PC-3 (cell line): ENCODE results near the gene SRGAP1. TPM values are rescaled to one million over a fixed set of nuclear protein-coding genes. Genes with fewer than 3 reads are reported as not detected.
"Not testable (repeated sequence)": the region's sequence is repeated elsewhere in the genome, so short reads cannot be mapped to it uniquely, and the experiment has no call there.

ENCODE experiments used
- ATAC-seq: fragments of 200-7000 bp; cut with Tn5 transposase; 2 replicates; pipeline ENCODE4 v1.9.1; 2020; ENCODE audit warnings: mild to moderate bottlenecking, moderate library complexity
- BruUV-seq: library from RNA; stranded (reverse); fragments of 400-500 nt; replicated peaks from 2 replicates; lab custom pipeline; 2021; lab: Mats Ljungman, UMichigan
- CTCF ChIA-PET: fragments of 300-600 bp; sonication (Branson Sonifier 250); formaldehyde crosslinking; loops from one replicate; lab custom pipeline; 2022; ENCODE audit warnings: antibody characterized with exemption; lab: Charles Lee
- POLR2A ChIA-PET: fragments of 300-600 bp; sonication (Branson Sonifier 250); formaldehyde crosslinking; loops from one replicate; lab custom pipeline; 2022; ENCODE audit warnings: antibody characterized with exemption; ENCODE audit not compliant: unreplicated experiment; lab: Charles Lee
- DNase-seq: peaks from one replicate; pipeline ENCODE4 v3.0.0-alpha.2; 2015
- H2AFZ ChIP-seq: fragments of 300-600 bp; sonication (generic); 2 replicates; pipeline ENCODE4 v1.6.0; 2016; ENCODE audit warnings: antibody characterized with exemption, low read length
- H3F3A ChIP-seq: fragments of 300-600 bp; sonication (generic); one replicate; pipeline ENCODE4 v1.6.0; 2017; ENCODE audit warnings: antibody characterized with exemption, low read length, control low read depth, mild to moderate bottlenecking; ENCODE audit not compliant: unreplicated experiment
- H3K27ac ChIP-seq: fragments of 300-600 bp; sonication (generic); 2 replicates; pipeline ENCODE4 v1.5.1; 2016; ENCODE audit warnings: mild to moderate bottlenecking, low read length
- H3K27me3 ChIP-seq: fragments of 300-600 bp; sonication (generic); 2 replicates; pipeline ENCODE4 v1.6.1; 2016; ENCODE audit warnings: low read length, mixed read lengths
- H3K36me3 ChIP-seq: fragments of 300-600 bp; sonication (generic); 2 replicates; pipeline ENCODE4 v1.6.1; 2016; ENCODE audit warnings: low read depth, mixed run types, low read length, mixed read lengths
- H3K4me1 ChIP-seq: fragments of 300-600 bp; sonication (generic); 2 replicates; pipeline ENCODE4 v1.5.1; 2016; ENCODE audit warnings: low read length; ENCODE audit not compliant: insufficient read depth
- H3K4me2 ChIP-seq: fragments of 300-600 bp; sonication (generic); 2 replicates; pipeline ENCODE4 v1.6.0; 2016; ENCODE audit warnings: low read length
- H3K4me3 ChIP-seq: fragments of 300-600 bp; sonication (generic); 2 replicates; pipeline ENCODE4 v1.5.1; 2016; ENCODE audit warnings: mild to moderate bottlenecking, low read length, mixed read lengths
- H3K79me2 ChIP-seq: fragments of 300-600 bp; sonication (generic); 2 replicates; pipeline ENCODE4 v1.6.1; 2017; ENCODE audit warnings: low read length, mixed read lengths
- H3K9ac ChIP-seq: fragments of 300-600 bp; sonication (generic); 2 replicates; pipeline ENCODE4 v1.6.0; 2016; ENCODE audit warnings: mild to moderate bottlenecking, low read length
- H3K9me2 ChIP-seq: fragments of 300-600 bp; sonication (generic); replicated peaks from 2 replicates; pipeline ENCODE4 v1.6.1; 2016; ENCODE audit warnings: mixed run types, low read length, mixed read lengths
- H3K9me3 ChIP-seq: fragments of 300-600 bp; sonication (generic); 2 replicates; pipeline ENCODE4 v1.6.1; 2016; ENCODE audit warnings: low read length, mixed read lengths
- H4K20me1 ChIP-seq: fragments of 300-600 bp; sonication (generic); 2 replicates; pipeline ENCODE4 v1.6.1; 2016; ENCODE audit warnings: low read length, mixed read lengths
- CTCF ChIP-seq: fragments of 300-600 bp; sonication (generic); conservative IDR thresholded peaks from 2 replicates; pipeline ENCODE4 v1.5.1; 2017; ENCODE audit warnings: antibody characterized with exemption, low read depth, mild to moderate bottlenecking, low read length
- EZH2 ChIP-seq: fragments of 300-600 bp; sonication (generic); IDR thresholded peaks from one replicate; pipeline ENCODE4 v1.6.1; 2017; ENCODE audit warnings: antibody characterized with exemption, mild to moderate bottlenecking, low read length; ENCODE audit not compliant: unreplicated experiment
- EZH2phosphoT487 ChIP-seq: fragments of 300-600 bp; sonication (generic); IDR thresholded peaks from 2 replicates; pipeline ENCODE4 v1.6.1; 2018; ENCODE audit warnings: mild to moderate bottlenecking, antibody characterized with exemption, low read length, borderline replicate concordance
- intact Hi-C: fragments of 100-400 bp; cut with micrococcal nuclease; formaldehyde crosslinking; loops from 2 replicates; pipeline ENCODE4 v1.9.0; 2023
- total RNA-seq: library from RNA; depleted of rRNA; stranded (reverse); fragments of >200 nt; gene quantifications from 2 replicates; pipeline ENCODE4 v1.2.3, GENCODE V29; 2014

Gene SRGAP1
- total RNA-seq, 1 experiment from 2014 or later: 11.0 TPM

GRCh38 chr12:63855299-63855698 is 10.8 kb downstream of the SRGAP1 start:
- DNase-seq (no peak), ATAC-seq (no peak)
- BruUV-seq: no TSS peak
- ChIA-PET CTCF (no interaction called here), POLR2A (no interaction called here)
- Histone ChIP-seq H3K27me3 (no peaks in the 10 kb centered on the region), H3K36me3 (no peaks in the 10 kb centered on the region; the same call in 1 of the 2 replicates), H3F3A (peaks cover under 1% of the 10 kb centered on the region), H3K4me1 (peaks cover 12% of the 10 kb centered on the region), H3K27ac (no peak overlapping the region), H3K79me2 (peaks cover 98% of the 10 kb centered on the region), H3K9me3 (no peaks in the 10 kb centered on the region), H3K9me2 (no peaks in the 10 kb centered on the region), H4K20me1 (peaks cover 5% of the 10 kb centered on the region; the same call in 1 of the 2 replicates), H2AFZ (no peak overlapping the region), H3K4me2 (no peak overlapping the region), H3K9ac (no peak overlapping the region), H3K4me3 (no peak overlapping the region)
- intact Hi-C loops: no loop called here
- no peak for TF ChIP-seq CTCF
- no peak for TF ChIP-seq EZH2phosphoT487
- TF ChIP-seq EZH2: no peak

- H3K9ac ChIP-seq: no peak overlapping the region
- no peak for TF ChIP-seq EZH2
- no peak for TF ChIP-seq EZH2phosphoT487
- no peak for TF ChIP-seq CTCF
- ATAC-seq: no peak
- H3K27ac ChIP-seq: no peak overlapping the region
- CTCF ChIA-PET: no interaction called here
- H2AFZ ChIP-seq: no peak overlapping the region
- H3F3A ChIP-seq: peaks cover 6% of the 10 kb centered on the region
- H3K79me2 ChIP-seq: peaks cover 90% of the 10 kb centered on the region
- no peak for DNase-seq
- H3K9me2 ChIP-seq: no peaks in the 10 kb centered on the region
- H3K36me3 ChIP-seq: no peaks in the 10 kb centered on the region
- peaks cover 5% of the 10 kb centered on the region; the same call in 1 of the 2 replicates for H4K20me1 ChIP-seq
- no peak overlapping the region; the same call in 1 of the 2 replicates for H3K4me2 ChIP-seq
- no peak overlapping the region for H3K4me3 ChIP-seq
- intact Hi-C loops: no loop called here
- H3K27me3 ChIP-seq: no peaks in the 10 kb centered on the region
- peaks cover 35% of the 10 kb centered on the region for H3K4me1 ChIP-seq
- BruUV-seq: no TSS peak
- no peaks in the 10 kb centered on the region for H3K9me3 ChIP-seq
- POLR2A ChIA-PET: no interaction called here
These were observed 13.5 kb downstream of the SRGAP1 start for GRCh38 chr12:63857771-63858670.

- H3K9ac ChIP-seq, H3K9me2 ChIP-seq, H3K4me2 ChIP-seq, DNase-seq, H3K27me3 ChIP-seq, ATAC-seq, CTCF ChIA-PET, BruUV-seq, H3K9me3 ChIP-seq, H4K20me1 ChIP-seq, H3K36me3 ChIP-seq, H3K27ac ChIP-seq, H3K4me3 ChIP-seq, POLR2A ChIA-PET, H2AFZ ChIP-seq, H3F3A ChIP-seq: not testable (repeated sequence)
- intact Hi-C loops: loop anchor here (5.0 kb wide), 1 partner anchor 227 kb away; no protein-coding TSS in a partner anchor
- peaks cover 53% of the 10 kb centered on the region for H3K4me1 ChIP-seq
- H3K79me2 ChIP-seq: peaks cover 90% of the 10 kb centered on the region
These were observed 15.4 kb downstream of the SRGAP1 start for GRCh38 chr12:63859880-63860279.
